ENCODE data around the gene SLC35F4. TPM values are rescaled to one million over a fixed set of nuclear protein-coding genes. Genes with fewer than 3 reads are reported as not detected.

SLC35F4 gene
- total RNA-seq, 4 donors from 2014 or later, result not detected

- TF ChIP-seq CTCF (IDR thresholded peaks at IDR 0.05), result no peak
- DNase-seq (ENCODE audit: low spot score) (no peak), ATAC-seq (ENCODE audit: low FRiP score) (no peak)
Observed at GRCh38 chr14:57641776-57642175, 224.1 kb downstream of the SLC35F4 start.

- ATAC-seq (ENCODE audit: low FRiP score), result no peak
- no peak for DNase-seq (ENCODE audit: low spot score)
- TF ChIP-seq CTCF (IDR thresholded peaks at IDR 0.05), result no peak
Observed at GRCh38 chr14:57640036-57640435, 225.9 kb downstream of the SLC35F4 start.

GRCh38 chr14:57637901-57638300 lies 228.0 kb downstream of the SLC35F4 start:
- ATAC-seq (ENCODE audit: low FRiP score), result no peak
- TF ChIP-seq CTCF (IDR thresholded peaks at IDR 0.05), result no peak
- DNase-seq (ENCODE audit: low spot score), result no peak

GRCh38 chr14:57634335-57634734 lies 231.6 kb downstream of the SLC35F4 start:
- ATAC-seq (ENCODE audit: low FRiP score) (no peak), DNase-seq (ENCODE audit: low spot score) (no peak)
- TF ChIP-seq CTCF (IDR thresholded peaks at IDR 0.05), result no peak

- DNase-seq (ENCODE audit: low spot score), result no peak
- TF ChIP-seq CTCF (IDR thresholded peaks at IDR 0.05), result no peak
- ATAC-seq (ENCODE audit: low FRiP score), result no peak
Observed at GRCh38 chr14:57632649-57633048, 233.2 kb downstream of the SLC35F4 start.

- no peak for ATAC-seq (ENCODE audit: low FRiP score)
- no peak for DNase-seq (ENCODE audit: low spot score)
- TF ChIP-seq CTCF (IDR thresholded peaks at IDR 0.05), result no peak
Observed at GRCh38 chr14:57617510-57617909, 248.4 kb downstream of the SLC35F4 start.

- no peak for TF ChIP-seq CTCF (IDR thresholded peaks at IDR 0.05)
- ATAC-seq (ENCODE audit: low FRiP score) (no peak), DNase-seq (ENCODE audit: low spot score) (no peak)
Observed at GRCh38 chr14:57612946-57613345, 252.9 kb downstream of the SLC35F4 start.

Measured in omental fat pad (tissue), 4 donors.